OCI-LY7 (cell line): ENCODE data around the gene ZBTB16.

Experiments used
- EZH2phosphoT487 ChIP-seq: fragments of 200-600 bp; sonication (generic); IDR thresholded peaks from 2 replicates; pipeline ENCODE4 v1.6.1; 2018; ENCODE audit warnings: low read depth, borderline replicate concordance, mild to moderate bottlenecking, mixed run types, antibody characterized with exemption, low read length, moderate library complexity, mixed read lengths
- TF ChIP-seq, protein P1 (sequence below): fragments of 200-600 bp; sonication (generic); conservative IDR thresholded peaks from 2 replicates; pipeline ENCODE4 v1.5.1; 2014; ENCODE audit warnings: mild to moderate bottlenecking, antibody characterized with exemption, low read length, moderate library complexity, mixed read lengths

GRCh38 chr11:114213622-114214021 is 154.1 kb downstream of the ZBTB16 start:
- TF ChIP-seq, protein P1, sequence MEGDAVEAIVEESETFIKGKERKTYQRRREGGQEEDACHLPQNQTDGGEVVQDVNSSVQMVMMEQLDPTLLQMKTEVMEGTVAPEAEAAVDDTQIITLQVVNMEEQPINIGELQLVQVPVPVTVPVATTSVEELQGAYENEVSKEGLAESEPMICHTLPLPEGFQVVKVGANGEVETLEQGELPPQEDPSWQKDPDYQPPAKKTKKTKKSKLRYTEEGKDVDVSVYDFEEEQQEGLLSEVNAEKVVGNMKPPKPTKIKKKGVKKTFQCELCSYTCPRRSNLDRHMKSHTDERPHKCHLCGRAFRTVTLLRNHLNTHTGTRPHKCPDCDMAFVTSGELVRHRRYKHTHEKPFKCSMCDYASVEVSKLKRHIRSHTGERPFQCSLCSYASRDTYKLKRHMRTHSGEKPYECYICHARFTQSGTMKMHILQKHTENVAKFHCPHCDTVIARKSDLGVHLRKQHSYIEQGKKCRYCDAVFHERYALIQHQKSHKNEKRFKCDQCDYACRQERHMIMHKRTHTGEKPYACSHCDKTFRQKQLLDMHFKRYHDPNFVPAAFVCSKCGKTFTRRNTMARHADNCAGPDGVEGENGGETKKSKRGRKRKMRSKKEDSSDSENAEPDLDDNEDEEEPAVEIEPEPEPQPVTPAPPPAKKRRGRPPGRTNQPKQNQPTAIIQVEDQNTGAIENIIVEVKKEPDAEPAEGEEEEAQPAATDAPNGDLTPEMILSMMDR: no peak
- TF ChIP-seq EZH2phosphoT487: no peak
